Trophoblast cell (in vitro differentiated cells and primary cell): ENCODE data around the gene MYL10. TPM values are rescaled to one million over a fixed set of nuclear protein-coding genes. Genes with fewer than 3 reads are reported as not detected.

Source experiments
- DNase-seq, 2 donors: peaks; one replicate each; pipeline ENCODE4 v3.0.0-alpha.2; 2016
- H2AFZ ChIP-seq: 2 replicates; pipeline ENCODE4 v1.6.1; 2013; ENCODE audit warnings: low read length, moderate library complexity, mild to moderate bottlenecking; ENCODE audit not compliant: insufficient read depth, poor library complexity
- H2AK5ac ChIP-seq: 2 replicates; pipeline ENCODE4 v1.6.1; 2013; ENCODE audit warnings: mild to moderate bottlenecking, low read length
- H2BK120ac ChIP-seq: 2 replicates; pipeline ENCODE4 v1.6.1; 2013; ENCODE audit warnings: low read length, mild to moderate bottlenecking, moderate library complexity; ENCODE audit not compliant: insufficient read depth, poor library complexity
- H2BK12ac ChIP-seq: 2 replicates; pipeline ENCODE4 v1.6.1; 2013; ENCODE audit warnings: mild to moderate bottlenecking, low read length, moderate library complexity
- H2BK5ac ChIP-seq: 2 replicates; pipeline ENCODE4 v1.6.1; 2013; ENCODE audit warnings: low read length, low read depth, moderate library complexity, mild to moderate bottlenecking; ENCODE audit not compliant: poor library complexity
- H3K14ac ChIP-seq: 2 replicates; pipeline ENCODE4 v1.6.1; 2013; ENCODE audit warnings: mild to moderate bottlenecking, low read length
- H3K18ac ChIP-seq: 2 replicates; pipeline ENCODE4 v1.6.1; 2013; ENCODE audit warnings: mild to moderate bottlenecking, low read length
- H3K23ac ChIP-seq: 2 replicates; pipeline ENCODE4 v1.6.1; 2013; ENCODE audit warnings: low read length
- H3K27ac ChIP-seq: 2 replicates; pipeline ENCODE4 v1.5.1; 2013; ENCODE audit warnings: low read depth, mild to moderate bottlenecking, inconsistent platforms, low read length, moderate library complexity
- H3K27me3 ChIP-seq: 2 replicates; pipeline ENCODE4 v1.6.1; 2013; ENCODE audit warnings: inconsistent platforms, mild to moderate bottlenecking, low read length, moderate library complexity; ENCODE audit not compliant: insufficient read depth
- H3K36me3 ChIP-seq, 2 experiments: 1 replicate in 1 of 2; 2 replicates in 1 of 2; pipeline ENCODE4 v1.6.1; 2013; ENCODE audit warnings: low read length in 2 of 2, mild to moderate bottlenecking in 2 of 2, moderate library complexity in 1 of 2; ENCODE audit not compliant: insufficient read depth in 2 of 2, control insufficient read depth in 1 of 2
- H3K4ac ChIP-seq: 2 replicates; pipeline ENCODE4 v1.6.1; 2013; ENCODE audit warnings: low read depth, mild to moderate bottlenecking, low read length, moderate library complexity
- H3K4me1 ChIP-seq, 2 experiments: 1 replicate in 1 of 2; 2 replicates in 1 of 2; pipeline ENCODE4 v1.6.1; 2013; ENCODE audit warnings: low read length in 2 of 2, mild to moderate bottlenecking in 2 of 2, moderate library complexity in 1 of 2; ENCODE audit not compliant: insufficient read depth in 2 of 2, control insufficient read depth in 1 of 2
- H3K4me2 ChIP-seq: 2 replicates; pipeline ENCODE4 v1.6.1; 2013; ENCODE audit warnings: inconsistent platforms, mild to moderate bottlenecking, low read length, moderate library complexity
- H3K4me3 ChIP-seq: 2 replicates; pipeline ENCODE4 v1.5.1; 2013; ENCODE audit warnings: mild to moderate bottlenecking, low read depth, low read length, inconsistent platforms
- H3K79me1 ChIP-seq: one replicate; pipeline ENCODE4 v1.6.1; 2013; ENCODE audit warnings: low read length
- H3K79me2 ChIP-seq: 2 replicates; pipeline ENCODE4 v1.6.1; 2013; ENCODE audit warnings: low read length, mild to moderate bottlenecking; ENCODE audit not compliant: control insufficient read depth, insufficient read depth, poor library complexity
- H3K9ac ChIP-seq: 2 replicates; pipeline ENCODE4 v1.6.1; 2013; ENCODE audit warnings: mild to moderate bottlenecking, low read length
- H3K9me3 ChIP-seq: 2 replicates; pipeline ENCODE4 v1.6.1; 2013; ENCODE audit warnings: low read depth, mild to moderate bottlenecking, control low read depth, inconsistent platforms, low read length; ENCODE audit not compliant: insufficient read depth
- H4K12ac ChIP-seq: 2 replicates; pipeline ENCODE4 v1.6.1; 2013; ENCODE audit warnings: low read depth, mild to moderate bottlenecking, low read length, moderate library complexity
- H4K8ac ChIP-seq: 2 replicates; pipeline ENCODE4 v1.6.1; 2013; ENCODE audit warnings: low read depth, mild to moderate bottlenecking, low read length, moderate library complexity
- H4K91ac ChIP-seq: one replicate; pipeline ENCODE4 v1.6.1; 2013; ENCODE audit warnings: low read depth, mild to moderate bottlenecking, low read length, moderate library complexity
- WGBS: extraction: QIAGEN DNeasy Blood & Tissue Kit; methylation state at CpG from one replicate; pipeline ENCODE4 v1.1.7; 2013; ENCODE audit warnings: missing lambda C conversion rate; ENCODE audit not compliant: insufficient read length, insufficient coverage; ENCODE audit errors: extremely low coverage; 5-methylcytosine and 5-hydroxymethylcytosine counted together
- polyA plus RNA-seq: library from polyadenylated mRNA; stranded (reverse); fragments of 200-250 nt; gene quantifications from 2 replicates; pipeline ENCODE4 v1.2.3, GENCODE V29; 2013

The MYL10 gene
- 0.12 TPM in 1 of 2 replicates, not detected in the other for polyA plus RNA-seq

- DNase-seq, result no peak
These were observed at the start of gene MYL10 for GRCh38 chr7:101629171-101629570. Gene MYL10, minus strand, starts transcription at chr7:101629296. Its CDS starts 178 bp downstream, at chr7:101629118.

DNA sequence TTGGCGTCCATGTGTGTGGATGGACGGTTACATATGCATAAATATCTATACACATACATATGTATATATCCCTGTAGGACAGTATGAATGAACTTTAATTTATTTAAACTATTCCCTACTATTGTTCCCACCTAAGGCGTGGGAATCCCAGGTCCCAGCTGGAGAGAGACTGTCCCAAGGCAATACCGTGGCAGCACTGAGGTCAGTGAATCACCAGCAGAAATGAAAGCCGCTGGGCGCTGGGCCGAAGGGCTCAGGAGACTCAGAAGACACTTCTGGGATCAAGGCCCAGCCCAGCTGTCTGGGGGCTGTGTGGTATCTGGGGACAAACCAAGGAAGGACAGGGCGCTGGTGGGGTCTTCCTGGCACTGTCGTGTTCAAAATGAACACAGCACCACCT is 49.6 kb upstream of the MYL10 start:
- H2BK12ac ChIP-seq, result no peak overlapping the region
- H4K8ac ChIP-seq, result no peak overlapping the region
- no peak overlapping the region for H3K9ac ChIP-seq
- no peak overlapping the region for H2BK5ac ChIP-seq
- no peak overlapping the region for H4K91ac ChIP-seq
- peaks cover 4% of the 10 kb centered on the region for H3K9me3 ChIP-seq
- H3K4me1 ChIP-seq, result peaks cover 4 to 7% of the 10 kb centered on the region in 2 experiments
- no CpG with 5 or more reads among the region's 9 CpGs for WGBS
- DNase-seq, result no peak
- H3K4me3 ChIP-seq, result no peak overlapping the region
- H3K79me2 ChIP-seq, result no peaks in the 10 kb centered on the region
- H3K27me3 ChIP-seq, result no peaks in the 10 kb centered on the region
- no peak overlapping the region for H3K4me2 ChIP-seq
- H2BK120ac ChIP-seq, result no peak overlapping the region
- no peak overlapping the region for H2AK5ac ChIP-seq
- no peak overlapping the region for H3K18ac ChIP-seq
- no peaks in the 10 kb centered on the region for H3K36me3 ChIP-seq
- no peak overlapping the region for H3K27ac ChIP-seq
- H3K4ac ChIP-seq, result no peak overlapping the region
- no peak overlapping the region for H3K23ac ChIP-seq
- H4K12ac ChIP-seq, result no peak overlapping the region
- H3K14ac ChIP-seq, result no peak overlapping the region
- no peaks in the 10 kb centered on the region for H3K79me1 ChIP-seq
- no peak overlapping the region for H2AFZ ChIP-seq

More at GRCh38 chr7:101629171-101629570, at the start of gene MYL10:
- H4K8ac ChIP-seq, result no peak within 1 kb of the TSS
- H3K9me3 ChIP-seq, result no peaks in the 10 kb centered on the region
- peaks cover 3% of the 10 kb centered on the region for H3K79me1 ChIP-seq
- peaks cover 18 to 25% of the 10 kb centered on the region in 2 experiments for H3K4me1 ChIP-seq
- no peak within 1 kb of the TSS for H3K27ac ChIP-seq
- no peak within 1 kb of the TSS for H3K23ac ChIP-seq
- no peak within 1 kb of the TSS for H3K14ac ChIP-seq
- no peak within 1 kb of the TSS for H2AK5ac ChIP-seq
- no peak within 1 kb of the TSS for H3K4ac ChIP-seq
- no peak within 1 kb of the TSS for H2BK120ac ChIP-seq
- H3K9ac ChIP-seq, result no peak within 1 kb of the TSS
- no CpG with 5 or more reads among the region's 8 CpGs for WGBS
- H3K79me2 ChIP-seq, result no peaks in the 10 kb centered on the region
- H3K4me2 ChIP-seq, result no peak within 1 kb of the TSS
- no peak within 1 kb of the TSS for H4K12ac ChIP-seq
- no peaks in the 10 kb centered on the region for H3K36me3 ChIP-seq
- no peak within 1 kb of the TSS for H3K4me3 ChIP-seq
- H4K91ac ChIP-seq, result no peak within 1 kb of the TSS
- H2AFZ ChIP-seq, result no peak within 1 kb of the TSS
- H3K18ac ChIP-seq, result no peak within 1 kb of the TSS
- H3K27me3 ChIP-seq, result no peaks in the 10 kb centered on the region
- H2BK5ac ChIP-seq, result no peak within 1 kb of the TSS
- no peak within 1 kb of the TSS for H2BK12ac ChIP-seq

- Histone ChIP-seq H2BK5ac (no peak overlapping the region), H2AK5ac (no peak overlapping the region), H3K27ac (no peak overlapping the region), H3K27me3 (no peaks in the 10 kb centered on the region), H3K36me3 (no peaks in the 10 kb centered on the region), H3K23ac (no peak overlapping the region), H3K9me3 (peaks cover 4% of the 10 kb centered on the region), H2BK12ac (no peak overlapping the region), H2AFZ (no peak overlapping the region), H3K4me3 (no peak overlapping the region), H3K79me2 (no peaks in the 10 kb centered on the region), H3K18ac (no peak overlapping the region), H4K8ac (no peak overlapping the region), H4K91ac (no peak overlapping the region), H3K4me1 (peaks cover 4 to 7% of the 10 kb centered on the region in 2 experiments), H3K14ac (no peak overlapping the region), H3K9ac (peak overlapping the region; percentile 2), H2BK120ac (no peak overlapping the region), H3K4me2 (no peak overlapping the region), H3K4ac (no peak overlapping the region), H4K12ac (no peak overlapping the region), H3K79me1 (no peaks in the 10 kb centered on the region)
- no CpG with 5 or more reads among the region's 14 CpGs for WGBS
- no peak for DNase-seq
These were observed 48.8 kb upstream of the MYL10 start for GRCh38 chr7:101677797-101678479.

DNA sequence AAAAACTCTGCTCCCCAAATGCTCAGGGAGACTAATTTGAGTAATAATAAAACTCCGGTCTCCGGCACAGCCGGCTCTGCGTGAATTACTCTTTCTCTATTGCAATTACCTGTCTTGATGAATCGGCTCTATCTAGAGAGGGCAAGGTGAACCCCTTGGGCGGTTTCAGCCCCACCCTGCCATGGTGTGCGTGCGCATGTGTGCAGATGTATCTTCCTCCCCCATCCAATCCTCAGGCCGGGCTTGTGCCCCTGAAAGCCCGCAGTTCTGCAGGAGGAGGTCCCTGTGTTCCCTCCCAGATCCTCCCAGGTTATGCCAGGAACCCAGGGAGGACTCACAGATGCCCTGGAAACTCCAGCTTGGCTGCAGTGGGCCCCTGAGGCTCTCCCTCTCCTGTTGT is 48.3 kb upstream of the MYL10 start:
- Histone ChIP-seq H2BK120ac (no peak overlapping the region), H4K8ac (no peak overlapping the region), H3K4me3 (no peak overlapping the region), H3K4me2 (no peak overlapping the region), H3K27ac (no peak overlapping the region), H2AFZ (no peak overlapping the region), H2AK5ac (peak overlapping the region; percentile 3), H4K12ac (no peak overlapping the region), H3K23ac (no peak overlapping the region), H3K4ac (no peak overlapping the region), H3K9ac (peak overlapping the region; percentile 2), H2BK12ac (no peak overlapping the region), H3K18ac (no peak overlapping the region), H4K91ac (peak overlapping the region; percentile 14), H3K79me1 (no peaks in the 10 kb centered on the region), H3K14ac (no peak overlapping the region), H3K36me3 (no peaks in the 10 kb centered on the region), H3K79me2 (no peaks in the 10 kb centered on the region), H3K4me1 (peaks cover 4 to 7% of the 10 kb centered on the region in 2 experiments), H2BK5ac (no peak overlapping the region), H3K27me3 (no peaks in the 10 kb centered on the region), H3K9me3 (peaks cover 4% of the 10 kb centered on the region)
- no CpG with 5 or more reads among the region's 10 CpGs for WGBS
- no peak for DNase-seq
